A673 (cell line): ENCODE results near the gene TARBP2.

ENCODE experiments used
- CTCF ChIP-seq: fragments of 300-800, 200-600 bp; sonication (generic); conservative IDR thresholded peaks from 2 replicates; pipeline ENCODE4 v1.5.1; 2017; ENCODE audit warnings: low read depth, mild to moderate bottlenecking, antibody characterized with exemption, low read length, moderate library complexity, mixed read lengths
- EZH2 ChIP-seq: fragments of 200-600 bp; sonication (generic); IDR thresholded peaks from 2 replicates; pipeline ENCODE4 v1.6.1; 2017; ENCODE audit warnings: borderline replicate concordance, low read depth, mild to moderate bottlenecking, mixed read lengths, antibody characterized with exemption, low read length; ENCODE audit not compliant: poor library complexity, severe bottlenecking

- TF ChIP-seq CTCF = peak; percentile 96
- no peak for TF ChIP-seq EZH2
Measured at GRCh38 chr12:53508534-53509170, 7.6 kb downstream of the TARBP2 start.
